ENCODE data around the gene ADAM21.

The ADAM21 gene

DNA sequence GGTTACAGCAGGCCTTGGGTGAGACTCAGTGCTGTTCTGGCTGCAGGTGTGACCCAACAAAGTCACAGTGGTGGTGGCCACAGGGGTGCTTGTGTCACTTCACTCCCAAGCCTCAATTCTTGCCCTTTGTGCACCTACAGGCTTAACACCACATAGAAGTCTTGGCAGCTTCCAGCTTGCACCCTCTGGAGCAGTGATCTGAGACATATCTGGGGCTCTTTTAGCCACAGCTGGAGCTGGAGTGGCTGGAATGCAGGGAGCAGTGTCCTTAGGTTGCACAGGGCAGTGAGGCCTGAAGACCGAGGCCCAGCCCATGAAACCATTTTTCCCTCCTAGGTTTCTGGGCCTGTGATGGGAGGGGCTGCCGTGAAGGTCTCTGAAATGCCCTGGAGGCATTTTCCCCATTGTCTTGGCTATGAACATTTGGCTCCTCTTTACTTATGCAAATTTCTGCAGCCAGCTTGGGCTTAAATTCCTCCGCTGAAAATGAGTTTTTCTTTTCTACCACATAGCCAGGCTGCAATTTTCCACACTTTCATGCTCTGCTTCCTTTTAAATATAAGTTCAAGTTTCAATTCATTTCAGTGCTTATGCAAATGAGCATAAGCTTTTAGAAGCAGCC, 37.7 kb downstream of the ADAM21 start:
- H3K4me3 ChIP-seq (ENCODE audit: control insufficient read depth, low read depth, low read length) = no peak overlapping the region
- TF ChIP-seq CTCF (conservative IDR thresholded peaks at IDR 0.05; ENCODE audit: control insufficient read depth, insufficient read depth, low read depth, low read length) = no peak
- no peak for DNase-seq (ENCODE audit: low read depth)

DNA sequence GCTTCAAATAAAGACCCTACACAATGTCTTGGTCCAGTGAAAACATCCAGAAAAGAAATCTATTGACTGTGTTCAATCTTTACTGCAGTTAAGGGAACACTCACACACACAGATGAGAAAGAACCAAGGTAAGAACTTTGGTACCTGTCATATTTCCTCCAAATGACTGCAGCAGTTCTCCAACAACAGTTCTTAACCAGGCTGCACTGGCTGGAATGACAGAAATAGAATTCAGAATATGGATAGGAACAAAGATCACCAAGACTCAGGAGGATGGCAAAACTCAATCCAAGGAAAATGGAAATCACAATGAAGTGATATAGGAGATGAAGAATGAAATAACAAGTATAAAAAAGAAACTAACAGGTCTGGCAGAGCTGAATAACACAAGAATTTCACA, 46.2 kb downstream of the ADAM21 start:
- no peak overlapping the region for H3K4me3 ChIP-seq (ENCODE audit: control insufficient read depth, low read depth, low read length)
- no peak for TF ChIP-seq CTCF (conservative IDR thresholded peaks at IDR 0.05; ENCODE audit: control insufficient read depth, insufficient read depth, low read depth, low read length)
- no peak for DNase-seq (ENCODE audit: low read depth)

Measured in fibroblast of mammary gland (primary cell).